Mesenchymal stem cell (in vitro differentiated cells and primary cell): Measurements from ENCODE around the gene ZDHHC1. TPM values are rescaled to one million over a fixed set of nuclear protein-coding genes. Genes with fewer than 3 reads are reported as not detected.

Experiments used
- DNase-seq: peaks from one replicate; pipeline ENCODE4 v3.0.0-alpha.2; 2013
- H2AFZ ChIP-seq: one replicate; pipeline ENCODE4 v1.6.1; 2013; ENCODE audit warnings: low read depth, mild to moderate bottlenecking, control low read depth, inconsistent platforms, low read length, moderate library complexity
- H2AK5ac ChIP-seq: 2 replicates; pipeline ENCODE4 v1.6.1; 2013; ENCODE audit warnings: low read length, moderate library complexity, mild to moderate bottlenecking, inconsistent platforms; ENCODE audit not compliant: severe bottlenecking
- H2BK120ac ChIP-seq: one replicate; pipeline ENCODE4 v1.6.1; 2013; ENCODE audit warnings: low read depth, mild to moderate bottlenecking, inconsistent platforms, low read length, moderate library complexity
- H2BK12ac ChIP-seq, 2 experiments: one replicate each; pipeline ENCODE4 v1.6.1; 2013; ENCODE audit warnings: inconsistent platforms in 2 of 2, low read length in 2 of 2, mild to moderate bottlenecking in 2 of 2, moderate library complexity in 2 of 2, control low read depth in 1 of 2
- H2BK15ac ChIP-seq: one replicate; pipeline ENCODE4 v1.6.1; 2013; ENCODE audit warnings: mild to moderate bottlenecking, low read depth, inconsistent platforms; ENCODE audit not compliant: poor library complexity, severe bottlenecking
- H2BK5ac ChIP-seq: 2 replicates; pipeline ENCODE4 v1.6.1; 2013; ENCODE audit warnings: low read depth, mild to moderate bottlenecking, low read length, control low read depth, inconsistent platforms; ENCODE audit not compliant: poor library complexity, severe bottlenecking
- H3K14ac ChIP-seq, 2 experiments: one replicate each; pipeline ENCODE4 v1.6.1; 2013; ENCODE audit warnings: inconsistent platforms in 2 of 2, low read length in 2 of 2, control low read depth in 1 of 2, mild to moderate bottlenecking in 1 of 2, moderate library complexity in 1 of 2
- H3K18ac ChIP-seq, 2 experiments: one replicate each; pipeline ENCODE4 v1.6.1; 2013; ENCODE audit warnings: inconsistent platforms in 2 of 2, low read length in 2 of 2, control low read depth in 1 of 2, low read depth in 1 of 2, mild to moderate bottlenecking in 1 of 2
- H3K23ac ChIP-seq, 2 experiments: one replicate each; pipeline ENCODE4 v1.6.1; 2013; ENCODE audit warnings: inconsistent platforms in 2 of 2, low read length in 2 of 2, mild to moderate bottlenecking in 2 of 2, moderate library complexity in 2 of 2, control low read depth in 1 of 2
- H3K27ac ChIP-seq: 2 replicates; pipeline ENCODE4 v1.5.1; 2013; ENCODE audit warnings: mild to moderate bottlenecking, moderate library complexity, low read length, control low read depth, inconsistent platforms; ENCODE audit not compliant: poor library complexity, severe bottlenecking
- H3K27me3 ChIP-seq, 2 experiments: 2 replicates each; pipeline versions ENCODE4 v1.6.1 to v1.7.0; 2013; ENCODE audit warnings: low read length in 2 of 2, mild to moderate bottlenecking in 2 of 2, moderate library complexity in 2 of 2, control low read depth in 1 of 2, inconsistent platforms in 1 of 2; ENCODE audit not compliant: control insufficient read depth in 1 of 2, insufficient read depth in 1 of 2
- H3K36me3 ChIP-seq, 2 experiments: 2 replicates each; pipeline versions ENCODE4 v1.6.1 to v1.7.0; 2013; ENCODE audit warnings: low read length in 2 of 2, control low read depth in 1 of 2, inconsistent platforms in 1 of 2, low read depth in 1 of 2, mild to moderate bottlenecking in 1 of 2; ENCODE audit not compliant: insufficient read depth in 2 of 2, control insufficient read depth in 1 of 2
- H3K4ac ChIP-seq, 2 experiments: one replicate each; pipeline ENCODE4 v1.6.1; 2013; ENCODE audit warnings: inconsistent platforms in 2 of 2, low read length in 2 of 2, mild to moderate bottlenecking in 2 of 2, moderate library complexity in 2 of 2, control low read depth in 1 of 2, low read depth in 1 of 2
- H3K4me1 ChIP-seq: 2 replicates; pipeline ENCODE4 v1.6.1; 2013; ENCODE audit warnings: low read depth, low read length, control low read depth; ENCODE audit not compliant: control insufficient read depth, insufficient read depth
- H3K4me2 ChIP-seq: 2 replicates; pipeline ENCODE4 v1.6.1; 2013; ENCODE audit warnings: low read length, mild to moderate bottlenecking, inconsistent platforms; ENCODE audit not compliant: poor library complexity, severe bottlenecking
- H3K4me3 ChIP-seq, 2 experiments: 2 replicates each; pipeline versions ENCODE4 v1.5.1 to v1.7.0; 2013; ENCODE audit warnings: low read length in 2 of 2, mild to moderate bottlenecking in 2 of 2, control low read depth in 1 of 2, low read depth in 1 of 2; ENCODE audit not compliant: insufficient read depth in 1 of 2
- H3K79me1 ChIP-seq: replicated peaks from 2 replicates; pipeline ENCODE4 v1.6.1; 2013; ENCODE audit warnings: mild to moderate bottlenecking, control low read depth, low read length, inconsistent platforms; ENCODE audit not compliant: poor library complexity, severe bottlenecking
- H3K9ac ChIP-seq: 2 replicates; pipeline ENCODE4 v1.7.0; 2013; ENCODE audit warnings: mild to moderate bottlenecking, low read length, moderate library complexity
- H3K9me3 ChIP-seq: 2 replicates; pipeline ENCODE4 v1.7.0; 2013; ENCODE audit warnings: mild to moderate bottlenecking, low read length; ENCODE audit not compliant: control insufficient read depth
- H4K8ac ChIP-seq: one replicate; pipeline ENCODE4 v1.6.1; 2013; ENCODE audit warnings: inconsistent platforms, mild to moderate bottlenecking, low read length, moderate library complexity
- H4K91ac ChIP-seq: one replicate; pipeline ENCODE4 v1.6.1; 2013; ENCODE audit warnings: mild to moderate bottlenecking, low read length, inconsistent platforms
- WGBS: methylation state at CpG from one replicate; pipeline ENCODE4 v1.1.7; 2013; ENCODE audit warnings: mixed read lengths; 5-methylcytosine and 5-hydroxymethylcytosine counted together
- small RNA-seq: library from polyadenylated mRNA; stranded (forward); fragments of <200 nt; extraction: miRNeasy Mini kit (QIAGEN cat#:217004); gene quantifications from one replicate; pipeline ENCODE3, GENCODE V24; 2013; ENCODE audit warnings: low read depth

Gene ZDHHC1

DNA sequence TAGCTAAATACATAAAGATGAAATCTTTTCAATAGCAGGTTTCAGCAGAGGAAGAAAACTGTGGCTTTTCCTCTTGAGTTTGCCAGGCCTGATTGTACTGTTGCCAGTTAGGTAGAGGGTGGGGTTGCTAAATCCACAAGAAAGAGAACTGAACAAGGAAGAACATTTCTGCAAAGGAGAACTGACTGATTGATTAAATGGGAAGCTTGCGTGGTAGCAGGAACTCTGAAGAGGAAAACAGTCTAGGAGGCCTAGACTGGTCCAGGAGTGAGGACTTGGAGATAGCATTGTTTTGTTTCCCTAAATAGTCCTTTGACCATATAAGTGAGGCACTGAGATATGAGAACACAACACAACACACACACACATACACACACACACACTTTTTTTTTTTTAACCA lies 70.9 kb downstream of the ZDHHC1 start:
- H3K18ac ChIP-seq, result no peak overlapping the region
- no peak for DNase-seq

More for the DNA sequence above, 70.9 kb downstream of the ZDHHC1 start:
- no peak overlapping the region for H2BK12ac ChIP-seq
- no peak overlapping the region for H2AFZ ChIP-seq
- no peak overlapping the region for H3K14ac ChIP-seq
- no peak overlapping the region for H4K91ac ChIP-seq
- no peak overlapping the region for H3K4me2 ChIP-seq
- no peak overlapping the region for H2BK5ac ChIP-seq
- H3K27ac ChIP-seq, result no peak overlapping the region
- no peaks in the 10 kb centered on the region for H3K79me1 ChIP-seq
- no peak overlapping the region for H2BK15ac ChIP-seq
- H3K36me3 ChIP-seq, result no peaks in the 10 kb centered on the region
- no peak overlapping the region for H2AK5ac ChIP-seq
- no peak overlapping the region for H3K9ac ChIP-seq
- no peaks in the 10 kb centered on the region for H3K4me1 ChIP-seq
- no peak overlapping the region for H3K4me3 ChIP-seq
- H4K8ac ChIP-seq, result no peak overlapping the region
- no peak overlapping the region for H2BK120ac ChIP-seq
- H3K27me3 ChIP-seq, result peaks cover 0 to 4% of the 10 kb centered on the region in 2 experiments
- no peak overlapping the region for H3K23ac ChIP-seq
- H3K4ac ChIP-seq, result no peak overlapping the region
- 100% methylated on average over 1 of the region's 1 CpG for WGBS
- H3K9me3 ChIP-seq, result no peaks in the 10 kb centered on the region

Small RNA genes within 50 kb of the gene (small RNA-seq; reads per million reads assigned to genes)
- not detected for gene RNU1-123P
